Measurements from ENCODE around the gene ELL3.

The ELL3 gene

GRCh38 chr15:43800286-43801141 lies 23.7 kb upstream of the ELL3 start, which contains the start of gene HYPK:
Gene HYPK (plus strand): TSS chr15:43800599. CDS start chr15:43800623, 24 bp downstream.
- TF ChIP-seq, protein P1, sequence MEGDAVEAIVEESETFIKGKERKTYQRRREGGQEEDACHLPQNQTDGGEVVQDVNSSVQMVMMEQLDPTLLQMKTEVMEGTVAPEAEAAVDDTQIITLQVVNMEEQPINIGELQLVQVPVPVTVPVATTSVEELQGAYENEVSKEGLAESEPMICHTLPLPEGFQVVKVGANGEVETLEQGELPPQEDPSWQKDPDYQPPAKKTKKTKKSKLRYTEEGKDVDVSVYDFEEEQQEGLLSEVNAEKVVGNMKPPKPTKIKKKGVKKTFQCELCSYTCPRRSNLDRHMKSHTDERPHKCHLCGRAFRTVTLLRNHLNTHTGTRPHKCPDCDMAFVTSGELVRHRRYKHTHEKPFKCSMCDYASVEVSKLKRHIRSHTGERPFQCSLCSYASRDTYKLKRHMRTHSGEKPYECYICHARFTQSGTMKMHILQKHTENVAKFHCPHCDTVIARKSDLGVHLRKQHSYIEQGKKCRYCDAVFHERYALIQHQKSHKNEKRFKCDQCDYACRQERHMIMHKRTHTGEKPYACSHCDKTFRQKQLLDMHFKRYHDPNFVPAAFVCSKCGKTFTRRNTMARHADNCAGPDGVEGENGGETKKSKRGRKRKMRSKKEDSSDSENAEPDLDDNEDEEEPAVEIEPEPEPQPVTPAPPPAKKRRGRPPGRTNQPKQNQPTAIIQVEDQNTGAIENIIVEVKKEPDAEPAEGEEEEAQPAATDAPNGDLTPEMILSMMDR (conservative IDR thresholded peaks at IDR 0.05), result no peak
- H3K27ac ChIP-seq, result peak within 1 kb of the TSS; percentile 93

- peak within 1 kb of the TSS; percentile 93 for H3K27ac ChIP-seq
- TF ChIP-seq, protein P1 (conservative IDR thresholded peaks at IDR 0.05), result no peak
These were observed 23.1 kb upstream of the ELL3 start, which contains the start of gene SERINC4 for GRCh38 chr15:43799945-43800285. Gene SERINC4 (minus strand): TSS chr15:43800220. CDS start chr15:43799986, 234 bp downstream.

- H3K27ac ChIP-seq, result peak overlapping the region; percentile 93
- TF ChIP-seq, protein P1 (conservative IDR thresholded peaks at IDR 0.05), result no peak
These were observed 22.6 kb upstream of the ELL3 start for GRCh38 chr15:43799209-43799944.

GRCh38 chr15:43796566-43796965 lies 19.8 kb upstream of the ELL3 start:
- peak overlapping the region; percentile 93; the same call in 1 of the 2 replicates for H3K27ac ChIP-seq
- TF ChIP-seq, protein P1 (conservative IDR thresholded peaks at IDR 0.05), result no peak

DNA sequence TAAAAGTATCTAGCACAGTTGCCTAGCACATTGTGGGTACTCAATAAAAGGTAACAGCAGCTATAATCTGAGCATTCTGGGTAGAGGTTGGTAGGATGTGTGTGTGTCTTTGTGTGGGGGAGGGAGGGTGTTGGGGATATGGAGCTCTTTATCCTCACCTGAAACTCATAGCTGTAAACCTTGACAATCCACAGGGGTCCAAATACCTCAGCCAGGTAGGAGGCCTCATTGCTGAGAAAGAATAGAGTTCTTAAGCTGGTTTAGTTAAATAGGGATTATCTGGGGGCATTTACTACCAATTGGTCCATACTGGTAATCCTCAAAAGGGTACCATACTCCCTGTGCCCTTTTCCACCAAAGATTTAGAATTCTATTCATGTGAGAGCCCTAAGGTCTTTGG lies 19.2 kb upstream of the ELL3 start:
- TF ChIP-seq, protein P1 (conservative IDR thresholded peaks at IDR 0.05), result no peak
- peak overlapping the region; percentile 93; the same call in 1 of the 2 replicates for H3K27ac ChIP-seq

DNA sequence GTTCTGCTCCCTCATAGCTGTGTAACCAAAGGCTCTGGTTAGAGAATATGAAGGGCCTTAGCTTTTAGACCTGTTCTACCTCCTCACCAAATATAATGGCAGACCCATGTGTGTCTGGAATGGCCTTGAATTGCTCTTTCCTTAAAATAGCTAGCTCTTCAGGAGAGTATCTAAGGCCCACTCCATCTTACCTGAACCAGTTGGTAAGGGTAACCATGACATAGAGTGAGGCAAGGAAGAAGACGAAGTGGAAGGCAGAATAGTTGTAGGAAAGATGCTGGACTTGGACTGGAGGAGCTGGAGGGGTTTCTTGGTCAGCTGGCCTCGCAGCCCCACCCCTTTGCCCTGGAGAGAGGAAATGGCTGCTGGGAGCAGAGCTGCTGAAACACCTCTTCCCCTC lies 18.4 kb upstream of the ELL3 start:
- TF ChIP-seq, protein P1 (conservative IDR thresholded peaks at IDR 0.05), result no peak
- H3K27ac ChIP-seq, result peak overlapping the region; percentile 93

All from VCaP (cell line).